GM13976 (cell line): ENCODE data around the gene CD2.

Experiments
- DNase-seq: peaks from one replicate; pipeline ENCODE4 v3.0.0; 2012; ENCODE audit warnings: low spot score
- in situ Hi-C: fragments of 300-500 bp; cut with MboI; formaldehyde crosslinking; loops from one replicate; pipeline ENCODE4 v1.12.0; 2022; ENCODE audit warnings: low sequenced_read_pairs, mixed read lengths, inconsistent platforms; ENCODE audit not compliant: unreplicated experiment
- TF ChIP-seq, protein P1 (sequence below): IDR thresholded peaks from 2 replicates; pipeline ENCODE4 v1.5.1; 2012; ENCODE audit warnings: borderline replicate concordance, mild to moderate bottlenecking; ENCODE audit not compliant: insufficient read depth; ENCODE audit errors: extremely low read depth, missing control alignments, control extremely low read depth

CD2 gene

GRCh38 chr1:116721451-116722007, 32.7 kb upstream of the CD2 start:
- in situ Hi-C loops = no loop called here
- TF ChIP-seq, protein P1, sequence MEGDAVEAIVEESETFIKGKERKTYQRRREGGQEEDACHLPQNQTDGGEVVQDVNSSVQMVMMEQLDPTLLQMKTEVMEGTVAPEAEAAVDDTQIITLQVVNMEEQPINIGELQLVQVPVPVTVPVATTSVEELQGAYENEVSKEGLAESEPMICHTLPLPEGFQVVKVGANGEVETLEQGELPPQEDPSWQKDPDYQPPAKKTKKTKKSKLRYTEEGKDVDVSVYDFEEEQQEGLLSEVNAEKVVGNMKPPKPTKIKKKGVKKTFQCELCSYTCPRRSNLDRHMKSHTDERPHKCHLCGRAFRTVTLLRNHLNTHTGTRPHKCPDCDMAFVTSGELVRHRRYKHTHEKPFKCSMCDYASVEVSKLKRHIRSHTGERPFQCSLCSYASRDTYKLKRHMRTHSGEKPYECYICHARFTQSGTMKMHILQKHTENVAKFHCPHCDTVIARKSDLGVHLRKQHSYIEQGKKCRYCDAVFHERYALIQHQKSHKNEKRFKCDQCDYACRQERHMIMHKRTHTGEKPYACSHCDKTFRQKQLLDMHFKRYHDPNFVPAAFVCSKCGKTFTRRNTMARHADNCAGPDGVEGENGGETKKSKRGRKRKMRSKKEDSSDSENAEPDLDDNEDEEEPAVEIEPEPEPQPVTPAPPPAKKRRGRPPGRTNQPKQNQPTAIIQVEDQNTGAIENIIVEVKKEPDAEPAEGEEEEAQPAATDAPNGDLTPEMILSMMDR = no peak
- DNase-seq = no peak

GRCh38 chr1:116722016-116722838, 32.0 kb upstream of the CD2 start:
- in situ Hi-C loops = no loop called here
- DNase-seq = no peak
- TF ChIP-seq, protein P1 = no peak

DNA sequence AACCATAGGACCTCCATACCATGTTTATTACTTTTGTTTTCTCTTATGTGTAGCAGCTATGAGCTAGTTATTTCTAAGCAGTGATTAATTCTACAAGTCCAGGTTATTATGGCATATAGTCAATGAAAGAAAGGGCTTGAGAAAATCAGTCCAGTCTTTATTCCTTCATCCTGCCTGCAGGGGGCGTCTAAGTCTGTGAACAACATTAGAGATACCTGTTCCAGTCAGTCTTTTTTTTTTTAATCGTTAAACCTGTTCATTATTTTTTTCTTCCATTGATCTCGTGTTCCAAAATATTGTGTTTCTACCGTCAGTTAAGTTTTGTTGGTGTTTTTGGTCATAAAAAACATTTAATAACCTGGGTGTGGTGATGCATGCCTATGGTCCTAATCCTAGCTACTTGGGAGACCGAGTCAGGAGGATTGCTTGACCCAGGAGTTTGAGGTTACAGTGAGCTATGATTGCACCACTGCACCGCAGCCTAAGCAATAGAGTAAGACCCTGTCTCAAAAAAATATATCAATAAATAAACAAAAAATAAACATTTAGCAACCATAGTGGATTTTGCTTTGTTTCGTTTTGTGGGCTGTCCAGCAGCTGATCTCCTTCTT, 29.4 kb upstream of the CD2 start:
- in situ Hi-C loops = no loop called here
- DNase-seq = peak; percentile 57
- TF ChIP-seq, protein P1 = peak; percentile 73

GRCh38 chr1:116725798-116726197, 28.4 kb upstream of the CD2 start:
- DNase-seq = no peak
- in situ Hi-C loops = no loop called here
- TF ChIP-seq, protein P1 = no peak

DNA sequence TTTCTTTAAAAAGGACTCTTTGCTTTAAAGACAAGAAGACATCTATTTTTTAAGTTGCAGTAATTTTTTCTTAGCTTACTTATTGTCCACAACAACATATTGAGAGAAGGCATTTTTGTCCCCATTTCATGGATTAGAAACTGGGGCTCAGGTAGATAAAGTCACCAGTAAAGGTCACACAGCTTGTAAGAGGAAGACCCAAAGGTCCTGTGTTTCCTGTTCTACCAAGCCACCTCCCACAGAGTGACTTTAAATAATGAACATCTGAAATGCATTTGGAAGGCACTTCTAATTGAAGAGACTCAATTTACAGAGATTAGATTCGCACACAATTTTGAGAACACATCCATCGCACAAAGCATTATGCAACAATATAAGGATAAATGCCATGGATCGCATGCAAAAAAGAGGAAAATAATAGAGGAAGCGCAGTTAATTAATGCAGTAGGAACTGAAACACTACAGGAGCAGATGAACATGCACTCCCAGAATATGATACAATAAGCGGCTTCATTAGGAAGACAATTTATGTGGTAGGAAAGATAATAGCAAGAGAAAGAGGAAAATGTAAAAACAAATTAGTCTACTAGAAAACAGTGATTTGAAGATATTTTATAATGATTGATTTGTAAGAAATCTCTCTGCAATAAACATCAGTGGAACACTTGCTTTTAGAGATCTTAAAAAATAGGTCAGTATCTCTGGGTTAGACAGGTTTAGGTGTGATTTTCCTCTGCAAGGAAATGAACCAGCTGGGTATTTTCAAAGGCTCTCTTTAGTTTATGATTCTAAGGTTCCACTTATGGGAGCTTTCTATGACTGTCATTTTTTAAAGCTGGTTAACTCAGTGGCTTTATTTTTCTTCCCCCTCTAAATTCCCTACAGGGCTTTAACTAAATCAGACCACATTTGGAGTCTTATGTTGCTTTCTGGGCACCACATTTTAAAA, 27.1 kb upstream of the CD2 start:
- DNase-seq = no peak
- in situ Hi-C loops = no loop called here
- TF ChIP-seq, protein P1 = no peak

DNA sequence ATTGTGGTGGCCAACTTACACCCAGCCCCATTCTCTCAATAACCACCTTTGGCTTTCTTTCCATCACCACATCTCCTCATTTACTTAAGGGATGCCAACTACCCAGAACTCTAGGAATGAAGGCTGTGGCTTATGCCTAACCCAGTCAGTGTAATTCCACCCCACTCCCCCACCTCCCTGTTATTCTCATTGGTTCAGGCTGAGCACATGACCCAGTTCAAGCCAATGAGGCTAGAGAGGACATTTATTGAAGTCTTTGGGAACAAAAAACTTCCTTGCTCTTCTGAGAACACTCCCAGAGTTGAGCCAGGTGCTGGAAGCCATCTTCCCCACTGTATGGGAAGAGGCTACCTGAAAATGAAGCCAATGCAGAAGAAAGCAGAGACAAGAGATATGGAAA, 22.8 kb upstream of the CD2 start:
- DNase-seq = no peak
- TF ChIP-seq, protein P1 = no peak
- in situ Hi-C loops = loop anchor here (5.0 to 10.0 kb wide), 2 partner anchors 91 to 323 kb away; no protein-coding TSS in a partner anchor
